Measurements from ENCODE around the gene HOXB3.
A peak's percentile ranks its signal among the peaks of the same experiment; 100 is the strongest.

HOXB3 gene

DNA sequence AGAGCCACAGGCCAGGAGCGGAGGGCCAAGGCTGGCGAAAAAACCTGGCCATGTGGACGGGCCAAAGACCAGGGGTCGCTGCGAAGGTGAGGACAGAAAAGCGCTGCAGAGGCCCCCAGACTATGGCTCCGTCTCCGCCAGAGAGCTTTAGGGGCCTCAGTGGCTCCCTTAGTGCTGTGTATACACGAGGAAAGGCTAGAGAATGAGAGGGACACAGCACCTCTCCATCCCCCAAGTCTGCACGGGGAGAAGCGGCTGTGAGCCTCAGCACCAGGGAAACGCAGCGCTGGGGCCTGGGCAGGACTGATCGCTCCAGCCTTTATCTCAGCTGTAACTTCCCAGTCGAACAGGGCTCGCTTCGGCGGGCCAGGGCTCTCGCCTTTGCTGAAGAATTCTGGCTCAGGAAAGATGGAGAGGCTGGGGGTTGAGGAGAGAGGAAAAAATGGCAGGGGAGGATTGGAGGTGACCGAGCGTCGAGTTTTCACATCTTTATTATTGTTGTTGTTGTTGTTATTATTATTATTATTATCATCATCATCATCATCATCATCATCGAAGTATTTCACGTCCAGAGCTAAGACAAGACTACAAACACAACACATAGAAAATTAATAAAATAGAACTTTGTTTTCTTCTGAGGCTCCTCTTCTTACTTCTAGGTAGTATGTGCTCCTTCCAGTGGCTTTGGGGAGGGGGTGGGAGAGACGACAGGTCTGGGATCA lies 5.4 kb upstream of the HOXB3 start:
- H3K27ac ChIP-seq (ENCODE audit: low read depth, low read length, severe bottlenecking), result peak overlapping the region; percentile 91
- H3K4me3 ChIP-seq (ENCODE audit: extremely low read depth, insufficient read depth, low read length, poor library complexity, severe bottlenecking), result peak overlapping the region; percentile 54
- WGBS, 2 experiments (ENCODE audit: insufficient coverage in 2 of 2), result 20 to 38% methylated on average over 8 to 13 of the region's 25 CpGs
- no peaks in the 10 kb centered on the region for H3K9me3 ChIP-seq (ENCODE audit: control insufficient read depth, low read length)
- no peaks in the 10 kb centered on the region for H3K36me3 ChIP-seq (ENCODE audit: control insufficient read depth, insufficient read depth, low read length)
- H3K4me1 ChIP-seq (ENCODE audit: control insufficient read depth, insufficient read depth, low read length, poor library complexity, severe bottlenecking), result peaks cover 22% of the 10 kb centered on the region

DNA sequence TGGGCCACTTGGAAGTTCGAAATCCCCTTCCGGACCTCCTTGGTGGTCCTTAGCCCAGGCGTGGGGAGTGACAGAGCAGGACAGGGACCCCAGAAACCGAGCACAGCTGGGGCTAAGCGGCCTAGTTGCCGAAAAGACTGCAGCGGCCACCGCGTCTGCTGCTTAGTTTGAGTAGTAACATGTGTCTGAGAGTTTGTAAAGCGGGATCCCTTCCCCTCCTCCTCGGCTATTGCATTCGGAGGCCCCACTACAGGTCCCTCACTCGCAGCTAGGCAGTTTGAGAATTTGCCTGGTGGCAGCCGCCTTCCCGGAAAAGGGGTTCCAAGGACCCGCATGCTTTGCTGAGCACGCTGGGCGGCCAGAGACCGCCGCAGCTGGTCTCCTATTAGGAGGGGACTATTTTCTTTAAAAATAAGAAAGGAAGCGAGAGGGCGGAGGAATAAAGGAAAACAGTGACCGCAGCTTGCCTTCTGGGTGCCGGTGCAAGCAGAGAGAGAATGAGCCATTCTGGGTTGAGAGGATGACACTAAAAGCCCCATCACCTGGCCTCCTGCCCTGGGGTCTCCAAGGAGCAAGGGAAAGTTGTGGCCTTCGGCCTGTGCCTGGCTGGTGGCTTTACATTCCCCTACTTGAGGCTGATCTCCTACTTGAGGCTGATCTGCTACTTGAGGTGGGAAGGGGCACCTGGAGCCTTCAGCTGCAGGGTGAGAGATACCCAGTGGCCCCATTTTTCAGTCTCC lies 4.7 kb upstream of the HOXB3 start:
- Histone ChIP-seq H3K9me3 (ENCODE audit: control insufficient read depth, low read length) (no peaks in the 10 kb centered on the region), H3K4me3 (ENCODE audit: extremely low read depth, insufficient read depth, low read length, poor library complexity, severe bottlenecking) (peak overlapping the region; percentile 54), H3K36me3 (ENCODE audit: control insufficient read depth, insufficient read depth, low read length) (no peaks in the 10 kb centered on the region), H3K27ac (ENCODE audit: low read depth, low read length, severe bottlenecking) (peak overlapping the region; percentile 80), H3K4me1 (ENCODE audit: control insufficient read depth, insufficient read depth, low read length, poor library complexity, severe bottlenecking) (peaks cover 22% of the 10 kb centered on the region)
- 12 to 13% methylated on average over 17 to 25 of the region's 25 CpGs for WGBS, 2 experiments (ENCODE audit: insufficient coverage in 2 of 2)

DNA sequence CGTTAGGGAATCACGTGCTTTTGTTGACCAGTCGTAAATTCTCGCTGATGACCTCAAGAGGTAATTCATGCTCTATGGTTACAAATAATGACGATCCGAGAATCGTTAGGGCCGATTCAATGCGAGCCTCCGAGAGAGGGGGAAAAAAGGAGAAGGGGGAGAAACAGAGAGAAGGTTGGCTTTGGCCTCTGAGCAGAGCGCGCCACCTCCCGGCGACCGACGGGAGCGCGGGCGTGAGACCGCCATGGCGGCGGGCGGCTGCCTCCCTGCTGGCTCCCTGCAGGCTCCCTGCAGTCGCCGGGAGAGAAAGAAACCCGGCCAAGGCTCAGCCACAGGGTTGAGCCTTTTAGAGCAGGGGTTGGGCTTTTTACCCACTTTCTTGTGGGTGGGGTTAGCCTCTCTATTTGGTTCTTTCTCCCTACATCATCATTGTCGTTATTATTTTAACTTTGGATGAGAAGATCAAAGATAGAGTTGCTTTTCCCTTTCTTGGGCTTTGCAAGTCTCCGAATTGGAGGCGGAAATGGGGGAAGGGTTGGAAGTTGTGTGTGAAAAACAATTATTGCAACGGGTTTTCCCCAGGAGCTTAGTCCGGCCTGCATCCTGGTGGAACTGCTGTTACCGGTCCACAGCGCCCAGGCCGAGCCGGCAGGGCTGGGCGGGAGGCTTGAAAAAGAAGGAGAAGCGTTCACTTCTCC lies 3.9 kb upstream of the HOXB3 start:
- Histone ChIP-seq H3K27ac (ENCODE audit: low read depth, low read length, severe bottlenecking) (peak overlapping the region; percentile 80), H3K36me3 (ENCODE audit: control insufficient read depth, insufficient read depth, low read length) (no peaks in the 10 kb centered on the region), H3K4me3 (ENCODE audit: extremely low read depth, insufficient read depth, low read length, poor library complexity, severe bottlenecking) (peak overlapping the region; percentile 54), H3K9me3 (ENCODE audit: control insufficient read depth, low read length) (no peaks in the 10 kb centered on the region), H3K4me1 (ENCODE audit: control insufficient read depth, insufficient read depth, low read length, poor library complexity, severe bottlenecking) (peaks cover 26% of the 10 kb centered on the region)
- WGBS, 2 experiments (ENCODE audit: insufficient coverage in 2 of 2), result 2 to 3% methylated on average over 28 to 32 of the region's 37 CpGs

DNA sequence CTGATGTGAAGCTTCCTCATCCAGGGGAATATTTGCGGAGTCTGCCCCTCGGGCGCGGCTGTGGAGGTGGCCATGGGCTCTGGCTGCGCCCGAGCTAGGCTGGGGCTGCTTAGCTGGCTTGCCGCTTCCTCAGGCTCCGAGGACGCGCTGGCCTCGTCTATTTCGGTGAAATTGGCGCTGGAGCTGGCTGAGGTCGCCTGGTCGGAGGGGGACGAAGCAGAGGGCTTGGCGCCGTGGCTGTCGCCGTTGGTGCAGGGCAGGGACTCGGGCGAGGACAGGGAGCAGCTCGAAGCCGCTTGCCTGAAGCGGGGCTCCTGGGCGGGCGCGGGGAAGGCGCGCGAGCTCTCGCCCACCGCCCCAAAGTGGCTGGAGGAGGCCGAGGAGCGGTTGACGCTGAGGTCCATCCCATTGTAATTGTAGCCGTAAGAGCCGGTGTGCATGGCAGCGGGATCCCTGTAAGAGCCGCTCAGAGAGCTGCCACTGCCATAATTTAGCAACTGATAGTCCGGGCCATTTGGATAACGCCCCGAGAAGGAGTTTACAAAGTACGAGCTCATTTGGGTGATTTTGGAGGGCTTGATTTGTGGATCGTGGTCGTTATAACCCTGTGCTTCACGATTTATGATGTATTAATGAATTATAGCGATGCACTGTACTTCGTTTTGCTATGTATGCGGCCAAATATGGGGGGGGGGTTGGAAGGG lies 3.2 kb upstream of the HOXB3 start, which contains the start of gene HOXB5:
Gene HOXB5, minus strand, starts transcription at position 654 of the 704 bp plus-strand sequence. Its CDS starts 97 bp downstream, at position 557.
- Histone ChIP-seq H3K27ac (ENCODE audit: low read depth, low read length, severe bottlenecking) (peak within 1 kb of the TSS; percentile 80), H3K9me3 (ENCODE audit: control insufficient read depth, low read length) (no peaks in the 10 kb centered on the region), H3K4me1 (ENCODE audit: control insufficient read depth, insufficient read depth, low read length, poor library complexity, severe bottlenecking) (peaks cover 22% of the 10 kb centered on the region), H3K4me3 (ENCODE audit: extremely low read depth, insufficient read depth, low read length, poor library complexity, severe bottlenecking) (peak within 1 kb of the TSS; percentile 54), H3K36me3 (ENCODE audit: control insufficient read depth, insufficient read depth, low read length) (no peaks in the 10 kb centered on the region)
- 1 to 3% methylated on average over 38 to 50 of the region's 50 CpGs for WGBS, 2 experiments (ENCODE audit: insufficient coverage in 2 of 2)

DNA sequence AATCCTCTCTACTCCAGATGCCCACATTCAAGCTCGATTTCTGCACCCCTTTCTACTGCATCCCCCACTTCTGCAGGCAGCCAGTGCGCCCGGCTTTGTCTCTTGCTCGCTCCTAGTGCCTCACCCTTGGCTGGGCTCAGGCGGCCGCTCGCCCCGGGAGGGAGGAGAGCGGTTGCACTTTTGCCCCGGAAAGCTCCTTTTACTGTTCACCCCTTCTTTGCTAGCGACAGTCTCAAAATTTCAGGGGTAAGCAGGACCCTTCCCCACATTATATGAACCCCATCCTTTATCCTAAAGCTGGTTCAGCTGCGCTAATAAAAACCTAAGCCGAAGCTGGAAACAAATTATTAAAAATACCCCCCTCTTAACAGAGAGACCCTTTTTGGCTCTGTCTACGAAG lies 2.5 kb upstream of the HOXB3 start:
- no peaks in the 10 kb centered on the region for H3K9me3 ChIP-seq (ENCODE audit: control insufficient read depth, low read length)
- H3K4me3 ChIP-seq (ENCODE audit: extremely low read depth, insufficient read depth, low read length, poor library complexity, severe bottlenecking), result peak overlapping the region; percentile 44
- peaks cover 28% of the 10 kb centered on the region for H3K4me1 ChIP-seq (ENCODE audit: control insufficient read depth, insufficient read depth, low read length, poor library complexity, severe bottlenecking)
- peak overlapping the region; percentile 69 for H3K27ac ChIP-seq (ENCODE audit: low read depth, low read length, severe bottlenecking)
- no peaks in the 10 kb centered on the region for H3K36me3 ChIP-seq (ENCODE audit: control insufficient read depth, insufficient read depth, low read length)
- WGBS, 2 experiments (ENCODE audit: insufficient coverage in 2 of 2), result 7 to 11% methylated on average over 8 to 11 of the region's 14 CpGs

DNA sequence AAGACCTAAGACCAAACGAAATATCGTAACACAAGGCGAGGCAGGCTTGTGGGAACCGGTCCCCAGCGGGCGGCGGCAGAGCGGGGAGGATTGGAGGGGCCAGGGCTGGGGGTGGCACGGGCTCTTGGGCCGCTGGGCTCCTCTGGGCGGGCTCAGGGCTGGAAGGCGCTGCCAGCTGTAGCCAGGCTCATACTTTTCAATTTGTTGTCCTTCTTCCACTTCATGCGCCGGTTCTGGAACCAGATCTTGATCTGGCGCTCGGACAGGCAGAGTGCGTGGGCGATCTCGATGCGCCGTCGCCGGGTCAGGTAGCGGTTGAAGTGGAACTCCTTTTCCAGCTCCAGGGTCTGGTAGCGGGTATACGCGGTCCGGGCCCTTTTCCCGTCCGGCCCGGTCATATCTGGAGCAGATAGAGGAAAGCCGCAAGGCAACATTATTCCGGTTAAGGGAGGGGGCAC lies 2.0 kb upstream of the HOXB3 start:
- 6 to 13% methylated on average over 16 to 26 of the region's 33 CpGs for WGBS, 2 experiments (ENCODE audit: insufficient coverage in 2 of 2)
- Histone ChIP-seq H3K27ac (ENCODE audit: low read depth, low read length, severe bottlenecking) (no peak overlapping the region), H3K36me3 (ENCODE audit: control insufficient read depth, insufficient read depth, low read length) (no peaks in the 10 kb centered on the region), H3K9me3 (ENCODE audit: control insufficient read depth, low read length) (no peaks in the 10 kb centered on the region), H3K4me3 (ENCODE audit: extremely low read depth, insufficient read depth, low read length, poor library complexity, severe bottlenecking) (peak overlapping the region; percentile 44), H3K4me1 (ENCODE audit: control insufficient read depth, insufficient read depth, low read length, poor library complexity, severe bottlenecking) (peaks cover 32% of the 10 kb centered on the region)

DNA sequence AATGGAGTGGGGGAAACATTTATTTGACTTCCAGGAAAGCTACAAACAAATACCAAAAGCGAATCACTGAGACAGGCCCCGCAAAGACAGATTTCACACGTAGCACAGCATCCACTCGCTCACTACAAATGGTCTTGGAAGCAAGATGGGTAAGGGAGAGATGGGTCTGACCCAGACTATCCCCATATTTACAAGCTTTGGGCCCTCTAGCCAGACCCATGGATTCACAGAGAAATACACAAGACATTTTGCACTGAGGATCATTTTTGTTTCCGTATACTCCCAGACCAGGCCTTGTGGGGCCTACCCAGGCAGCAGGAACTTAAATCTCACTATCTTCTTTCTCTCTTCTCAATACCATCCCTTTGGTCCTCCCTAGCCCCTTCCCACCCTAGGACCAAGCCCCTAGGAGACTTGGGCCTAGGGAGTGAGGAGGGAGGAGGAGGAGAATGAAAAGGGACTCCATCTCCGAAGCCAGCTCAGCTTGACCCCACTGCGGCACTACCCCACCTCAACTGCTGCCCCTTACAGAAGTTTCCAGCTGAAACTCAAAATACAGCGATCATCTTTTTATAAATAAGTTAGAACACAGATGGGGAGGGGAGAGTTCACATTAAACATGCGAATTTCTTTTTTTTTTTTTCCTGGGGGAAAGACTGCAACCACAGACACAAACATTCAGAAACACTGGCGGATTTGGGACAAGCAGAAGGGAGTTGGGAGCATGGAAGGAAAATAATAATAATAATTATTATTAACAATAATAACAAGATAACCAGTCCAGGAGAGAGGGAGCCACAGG lies 1.4 kb upstream of the HOXB3 start:
- WGBS, 2 experiments (ENCODE audit: insufficient coverage in 2 of 2), result 50 to 89% methylated on average over 1 to 2 of the region's 10 CpGs
- Histone ChIP-seq H3K36me3 (ENCODE audit: control insufficient read depth, insufficient read depth, low read length) (no peaks in the 10 kb centered on the region), H3K9me3 (ENCODE audit: control insufficient read depth, low read length) (no peaks in the 10 kb centered on the region), H3K4me3 (ENCODE audit: extremely low read depth, insufficient read depth, low read length, poor library complexity, severe bottlenecking) (peak overlapping the region; percentile 44), H3K27ac (ENCODE audit: low read depth, low read length, severe bottlenecking) (peak overlapping the region; percentile 20), H3K4me1 (ENCODE audit: control insufficient read depth, insufficient read depth, low read length, poor library complexity, severe bottlenecking) (peaks cover 38% of the 10 kb centered on the region)

DNA sequence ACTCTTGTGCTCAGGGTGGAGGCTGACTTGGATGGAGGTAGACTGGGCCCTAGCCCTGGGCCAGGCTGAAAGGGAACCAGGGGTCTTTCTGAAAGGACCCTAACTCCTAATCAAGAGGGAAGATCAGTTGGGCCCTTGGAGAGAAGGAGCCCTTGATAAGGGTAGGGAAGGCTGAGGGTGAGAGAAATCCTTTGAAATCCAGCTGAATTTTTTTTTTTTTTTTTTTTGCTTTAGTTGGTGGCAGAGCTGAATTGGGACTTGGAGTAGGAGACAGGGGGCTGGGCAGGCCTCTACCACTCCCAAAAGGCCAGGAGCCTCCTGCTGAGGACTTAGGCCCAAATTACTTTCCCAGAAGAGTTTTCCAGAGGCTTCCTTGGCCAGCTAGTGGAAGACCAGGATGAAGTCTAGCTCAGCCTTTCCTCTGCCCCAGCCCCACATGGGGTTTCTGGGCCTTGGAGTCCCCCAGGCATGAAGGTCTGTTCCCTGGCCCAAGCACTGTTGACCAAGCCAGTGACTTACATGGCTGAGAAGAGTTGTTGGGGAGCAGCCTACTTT lies 643 bp upstream of the HOXB3 start:
- H3K9me3 ChIP-seq (ENCODE audit: control insufficient read depth, low read length), result no peaks in the 10 kb centered on the region
- H3K4me3 ChIP-seq (ENCODE audit: extremely low read depth, insufficient read depth, low read length, poor library complexity, severe bottlenecking), result peak overlapping the region; percentile 14
- peak overlapping the region; percentile 79 for H3K27ac ChIP-seq (ENCODE audit: low read depth, low read length, severe bottlenecking)
- peaks cover 41% of the 10 kb centered on the region for H3K4me1 ChIP-seq (ENCODE audit: control insufficient read depth, insufficient read depth, low read length, poor library complexity, severe bottlenecking)
- H3K36me3 ChIP-seq (ENCODE audit: control insufficient read depth, insufficient read depth, low read length), result no peaks in the 10 kb centered on the region

DNA sequence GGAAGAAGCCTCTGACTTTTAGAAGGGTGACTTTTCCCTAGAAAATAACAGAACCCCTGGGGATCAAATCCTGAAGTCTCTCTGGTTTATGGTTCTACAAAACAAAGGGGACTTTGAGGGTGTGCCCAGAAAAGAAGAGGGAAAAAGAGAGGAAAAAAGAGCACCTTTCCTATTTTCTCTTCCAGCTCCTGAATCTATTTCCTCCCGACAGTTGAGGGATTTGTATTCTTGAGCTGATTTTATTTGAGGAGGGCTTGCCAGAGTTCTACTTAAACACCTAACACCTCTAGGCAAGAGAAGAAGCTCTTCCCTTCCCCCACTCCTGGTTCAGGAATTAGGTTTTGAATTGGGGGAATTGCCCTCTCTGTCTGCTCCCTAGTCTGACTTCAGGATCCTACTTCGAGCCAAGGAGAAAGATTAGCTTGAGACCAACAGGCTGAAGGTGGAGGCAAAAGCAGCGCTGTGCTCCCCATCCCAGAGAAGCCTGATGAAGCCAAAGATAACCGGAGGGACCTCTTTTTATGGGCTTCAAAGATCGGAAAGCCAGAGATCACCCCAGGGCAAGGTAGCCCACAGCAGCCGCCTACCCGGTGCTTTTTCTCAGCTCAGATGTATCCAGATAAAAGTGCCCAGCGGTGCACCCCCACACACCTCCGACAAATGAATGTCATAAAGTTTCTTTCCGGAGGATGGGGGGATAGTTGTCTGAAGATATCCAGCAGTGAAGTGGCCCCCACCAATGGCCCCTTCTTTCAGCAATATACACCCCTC lies 796 bp downstream of the HOXB3 start:
- H3K4me1 ChIP-seq (ENCODE audit: control insufficient read depth, insufficient read depth, low read length, poor library complexity, severe bottlenecking), result peaks cover 32% of the 10 kb centered on the region
- peak overlapping the region; percentile 32 for H3K4me3 ChIP-seq (ENCODE audit: extremely low read depth, insufficient read depth, low read length, poor library complexity, severe bottlenecking)
- peak overlapping the region; percentile 73 for H3K27ac ChIP-seq (ENCODE audit: low read depth, low read length, severe bottlenecking)
- H3K9me3 ChIP-seq (ENCODE audit: control insufficient read depth, low read length), result no peaks in the 10 kb centered on the region
- no peaks in the 10 kb centered on the region for H3K36me3 ChIP-seq (ENCODE audit: control insufficient read depth, insufficient read depth, low read length)
- WGBS, 2 experiments (ENCODE audit: insufficient coverage in 2 of 2), result 0 to 6% methylated on average over 3 to 5 of the region's 10 CpGs

All from mesodermal cell (in vitro differentiated cells).